Stimulated activated CD8-positive, alpha-beta memory T cell treated with anti-CD3 and anti-CD28 coated beads, Interleukin-4, amount 100 ng/mL, for 4 hours (primary cell): ENCODE data around the gene NR6A1.

Experiments
- DNase-seq, 2 donors: peaks; one replicate each; pipeline ENCODE4 v3.0.0-alpha.2; 2020; ENCODE audit warnings: low read depth in 2 of 2, low spot score in 1 of 2

NR6A1 gene

GRCh38 chr9:124535846-124536245, 235.3 kb downstream of the NR6A1 start:
- DNase-seq: no peak

- DNase-seq: no peak
Measured at GRCh38 chr9:124532897-124533296, 238.2 kb downstream of the NR6A1 start.

DNA sequence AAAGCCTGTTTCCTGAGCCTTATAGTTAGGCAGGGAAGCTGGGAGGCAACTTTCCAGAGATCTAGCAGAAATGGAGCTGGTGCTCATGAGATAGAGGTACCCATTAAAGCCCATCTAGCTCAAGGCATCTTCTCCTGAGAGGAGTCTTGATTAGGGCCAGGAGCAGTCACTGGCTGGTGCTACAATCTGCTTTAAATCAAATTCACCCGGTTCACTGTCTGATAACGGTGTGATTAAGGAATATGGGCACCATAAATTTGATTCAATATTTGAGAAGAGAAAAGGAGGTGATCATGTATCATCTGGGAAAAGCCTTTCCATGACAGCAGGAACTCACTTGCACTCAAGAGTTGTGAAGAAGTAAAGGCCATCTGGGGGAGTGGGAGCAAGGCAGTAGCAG, 240.0 kb downstream of the NR6A1 start:
- DNase-seq: no peak

DNA sequence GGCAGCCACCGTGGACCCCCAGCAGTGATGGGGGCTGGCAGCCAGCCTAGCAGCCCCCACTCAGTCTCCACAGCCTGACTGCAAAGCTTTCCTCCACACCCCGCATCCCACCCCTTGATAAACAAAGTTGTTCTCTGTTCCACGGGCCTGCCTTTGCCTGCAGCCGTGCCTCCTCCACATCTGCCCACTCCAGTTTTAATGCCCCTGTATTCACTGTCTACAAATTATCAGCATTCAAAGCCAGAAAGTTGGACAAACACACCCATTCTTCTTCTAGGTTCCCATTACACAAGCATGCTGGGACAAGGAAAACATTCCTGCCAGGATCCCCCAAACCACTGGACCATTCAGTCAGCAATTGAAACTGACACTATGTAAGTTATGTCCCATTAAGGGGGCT, 240.9 kb downstream of the NR6A1 start:
- DNase-seq: no peak

GRCh38 chr9:124527781-124528180, 243.3 kb downstream of the NR6A1 start:
- DNase-seq: no peak

- DNase-seq: no peak
Measured at GRCh38 chr9:124526174-124526573, 244.9 kb downstream of the NR6A1 start.

GRCh38 chr9:124522121-124523098, 248.7 kb downstream of the NR6A1 start:
- DNase-seq: no peak

DNA sequence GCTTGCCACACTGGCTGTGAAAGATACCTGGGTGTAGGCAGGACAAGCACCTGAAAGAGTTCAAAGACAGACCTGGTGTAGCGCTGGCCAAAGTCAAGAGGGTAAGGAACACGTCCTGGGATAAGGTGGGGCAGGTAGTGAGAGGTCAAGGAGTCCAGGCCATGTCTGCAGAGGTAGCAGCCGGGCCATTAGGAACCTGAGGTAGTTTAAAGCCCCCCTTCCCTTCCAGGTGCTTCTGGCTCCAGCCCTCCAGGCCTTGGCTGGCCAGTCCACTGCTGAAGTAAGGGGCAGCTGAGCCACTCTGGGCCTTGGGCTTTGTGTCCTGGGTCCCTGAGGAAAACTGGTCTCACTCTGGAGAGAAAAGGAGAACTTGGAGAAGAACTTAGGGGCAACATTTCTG, 250.0 kb downstream of the NR6A1 start:
- no peak for DNase-seq

- DNase-seq: no peak
Measured at GRCh38 chr9:124520206-124520596, 250.9 kb downstream of the NR6A1 start.

DNA sequence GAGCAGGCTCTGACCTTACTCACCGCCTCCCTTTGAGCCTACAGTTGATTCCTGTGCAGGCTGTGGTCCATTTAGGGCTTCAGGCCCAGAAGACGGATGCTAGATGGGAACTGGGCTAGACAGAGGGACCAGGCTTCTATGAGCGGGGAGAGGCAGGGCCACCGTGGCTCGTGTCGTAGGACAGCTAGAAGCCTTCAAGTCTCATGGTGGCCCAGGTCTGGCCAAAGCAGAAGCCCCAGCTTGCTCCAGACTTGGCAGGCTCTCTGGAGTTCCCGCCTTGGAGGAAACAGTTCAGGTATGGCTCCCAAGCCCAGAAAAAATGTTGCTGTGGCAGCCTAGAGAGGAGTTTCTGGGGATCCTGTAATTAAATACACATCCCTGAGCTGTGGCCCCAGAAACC, 253.0 kb downstream of the NR6A1 start:
- DNase-seq: no peak

GRCh38 chr9:124517600-124517999, 253.5 kb downstream of the NR6A1 start:
- DNase-seq: no peak

- no peak for DNase-seq
Measured at GRCh38 chr9:124514874-124515273, 256.2 kb downstream of the NR6A1 start.

GRCh38 chr9:124514125-124514524, 257.0 kb downstream of the NR6A1 start:
- DNase-seq: no peak

DNA sequence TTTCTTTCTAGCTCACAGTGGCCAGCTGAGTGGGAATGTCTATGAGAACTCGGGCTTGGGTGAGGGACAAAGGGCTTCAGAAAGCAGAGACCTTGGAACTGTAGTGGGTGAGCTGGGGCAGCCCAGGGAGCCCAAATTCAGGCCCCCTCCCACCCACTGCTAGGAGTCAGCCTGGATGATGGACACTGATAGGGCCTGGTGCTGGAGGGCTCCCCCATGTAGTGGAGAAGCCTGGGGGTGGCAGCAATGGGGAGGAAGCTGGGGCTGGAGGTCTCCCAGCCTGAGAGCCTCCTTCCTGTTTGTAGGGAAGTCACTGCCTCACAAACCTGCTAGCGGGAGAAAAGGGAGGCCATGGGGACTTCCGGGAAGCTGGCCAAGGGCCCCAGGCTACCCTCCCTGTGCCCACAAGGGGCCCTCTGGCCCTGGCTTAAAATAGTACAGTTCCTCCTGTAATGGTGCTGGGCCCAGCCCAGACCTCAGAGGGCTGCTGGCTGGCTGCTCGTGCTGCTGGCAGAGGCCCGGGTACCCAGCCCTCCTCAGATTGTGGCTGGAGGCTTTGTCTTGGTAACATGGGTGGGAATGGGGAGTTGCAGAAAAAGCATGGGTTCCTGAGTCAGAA, 257.6 kb downstream of the NR6A1 start:
- DNase-seq: no peak

DNA sequence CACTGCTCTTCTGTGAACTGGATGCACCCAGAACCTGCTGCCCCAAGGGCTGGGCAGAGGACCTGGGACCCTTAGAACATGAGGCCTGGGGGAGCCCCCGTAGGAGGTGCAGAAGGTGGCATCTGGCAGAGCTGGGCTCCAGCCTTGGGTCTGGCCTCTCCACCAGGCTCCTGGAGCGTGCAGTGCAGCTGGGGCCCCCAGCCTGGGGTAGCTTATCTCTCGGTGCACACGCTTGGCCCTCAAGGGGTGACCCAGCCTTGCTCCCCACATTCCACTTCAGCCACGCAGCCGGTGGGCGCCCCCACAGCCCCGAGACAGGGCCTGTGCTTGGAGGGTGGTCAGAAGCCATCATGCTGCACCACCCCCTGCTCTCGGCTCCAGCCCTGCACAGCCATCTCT, 258.3 kb downstream of the NR6A1 start:
- DNase-seq: no peak

DNA sequence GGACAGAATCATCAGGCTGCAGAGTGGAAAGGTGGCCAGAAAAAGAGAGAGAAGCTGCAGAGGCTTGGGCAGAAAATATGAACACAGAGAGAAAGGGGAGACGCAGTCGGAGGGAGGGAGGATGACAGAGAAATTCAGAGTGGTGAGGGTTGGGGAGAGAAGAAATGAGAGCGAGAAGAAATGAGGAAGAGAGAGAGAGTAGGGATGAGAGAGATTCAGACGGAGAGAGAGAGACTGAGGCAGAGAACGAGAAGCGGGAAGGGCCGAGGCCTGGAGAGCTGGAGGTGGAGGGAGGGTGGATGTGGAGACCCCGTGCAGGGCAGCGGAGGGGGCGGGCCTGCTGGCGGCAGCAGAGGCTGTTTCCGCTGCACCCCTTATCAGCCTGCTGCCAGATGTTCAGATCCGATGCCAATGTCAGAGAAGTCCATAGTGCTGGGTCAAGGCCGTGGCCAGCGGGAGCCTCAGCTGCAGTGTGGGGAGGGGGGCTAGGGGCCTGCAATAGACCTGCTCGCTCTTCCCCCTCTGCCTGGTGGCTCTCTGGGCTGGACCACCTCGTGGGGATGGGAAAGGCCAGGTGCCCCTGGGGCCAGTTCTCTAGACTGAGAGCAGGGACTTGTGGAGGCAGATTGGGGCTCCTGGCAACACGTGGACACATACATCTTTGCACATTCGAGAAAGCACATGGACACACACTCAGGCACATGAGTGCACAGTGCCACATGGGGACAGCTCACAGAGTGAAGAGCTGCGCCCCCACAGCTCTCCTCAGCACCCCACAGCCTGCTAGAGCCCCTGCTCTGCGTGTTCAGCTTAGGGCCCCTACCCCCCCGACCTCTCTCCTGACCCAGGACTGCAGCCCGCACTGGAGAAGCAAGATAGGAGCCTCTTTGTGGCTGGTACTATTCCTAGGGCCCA, 259.0 kb downstream of the NR6A1 start:
- no peak for DNase-seq

DNA sequence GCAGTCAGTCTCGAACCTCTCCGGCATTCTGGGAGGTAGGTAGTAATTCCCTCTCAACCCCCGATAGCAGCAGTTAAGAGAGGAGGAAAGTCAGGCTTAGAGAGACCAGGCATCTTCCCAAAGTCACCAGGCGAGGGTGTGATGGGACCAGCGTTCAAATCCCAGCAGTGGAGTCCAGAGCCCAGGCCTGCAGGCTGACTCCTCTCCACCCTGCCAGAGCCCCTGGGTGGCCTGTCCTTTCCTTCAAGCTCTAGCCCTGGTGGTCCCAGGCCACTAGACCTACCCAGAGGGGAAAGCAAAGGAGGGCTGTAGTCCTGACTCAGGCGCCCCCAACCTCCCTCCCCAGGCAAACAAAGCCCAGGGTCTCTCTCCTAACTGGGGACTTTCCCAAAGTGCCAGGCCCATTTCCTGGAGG, 259.7 kb downstream of the NR6A1 start:
- no peak for DNase-seq

DNA sequence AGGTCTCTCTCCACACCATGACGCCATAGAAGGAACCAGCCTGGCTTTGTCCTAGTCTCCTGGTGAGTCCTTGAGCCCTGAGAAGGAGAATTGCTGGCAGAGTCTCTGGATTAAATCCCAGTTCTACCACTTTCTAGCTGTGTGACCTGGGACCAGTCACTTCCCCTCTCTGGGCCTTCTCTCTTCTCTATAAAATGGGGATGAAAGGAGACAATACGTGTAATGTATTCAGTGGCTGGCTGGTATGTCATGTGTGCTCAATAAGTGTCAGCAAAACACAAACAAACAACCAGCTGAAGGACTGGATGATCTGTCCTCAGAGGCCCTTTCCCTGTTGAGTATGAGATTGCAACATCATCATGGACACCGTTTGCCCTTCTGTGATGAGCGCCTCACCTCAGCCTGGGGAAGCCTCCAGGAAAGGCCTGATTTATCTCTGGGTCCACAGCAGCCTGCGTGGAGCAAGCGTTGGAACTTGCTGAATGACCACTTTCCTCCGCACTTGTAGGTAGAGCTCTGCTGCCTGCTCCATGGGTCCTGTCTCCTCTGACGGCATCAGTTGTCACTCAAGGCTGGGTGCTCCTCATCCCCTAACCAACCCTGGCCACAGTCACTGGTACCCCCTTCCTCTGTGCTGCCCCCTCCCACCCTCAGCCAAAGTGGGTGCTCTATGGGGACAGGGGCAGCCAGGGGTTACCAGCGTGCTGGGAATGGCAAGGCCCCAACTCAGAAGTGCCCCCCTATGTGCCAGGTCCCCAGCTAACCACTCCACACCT, 260.3 kb downstream of the NR6A1 start:
- no peak for DNase-seq

DNA sequence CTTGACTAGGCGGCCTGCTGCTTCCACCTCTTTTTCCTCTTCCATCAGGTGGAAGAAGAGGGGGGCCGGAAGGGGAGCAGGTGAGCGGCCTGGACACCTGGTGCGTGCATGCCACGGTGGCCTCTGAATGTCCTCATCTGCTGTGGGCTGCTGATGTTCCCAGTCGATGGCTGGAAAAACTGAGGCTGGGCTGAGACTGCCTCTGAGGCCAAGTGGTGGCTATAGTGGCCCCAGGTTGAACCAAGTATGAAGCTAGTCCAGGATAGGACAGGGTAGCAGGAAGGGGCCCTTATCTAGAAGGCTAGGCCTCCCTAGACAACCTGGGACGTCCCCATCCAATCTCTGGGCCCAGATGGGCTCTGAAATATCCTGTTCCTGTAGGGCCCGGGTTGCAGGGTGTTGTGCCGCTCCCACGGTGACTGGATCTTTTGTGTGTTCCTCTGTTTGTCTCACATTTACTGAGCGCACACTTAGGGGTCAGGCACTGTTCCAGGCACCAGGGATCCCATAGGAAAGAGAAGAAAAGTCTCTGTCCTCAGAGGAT, 263.2 kb downstream of the NR6A1 start:
- no peak for DNase-seq
